Lower leg skin (tissue), 3 donors: ENCODE data around the gene YPEL3.

Experiments used
- CTCF ChIP-seq, 3 donors: fragments of 450-650 bp; IDR thresholded peaks; one replicate each; pipeline ENCODE4 v1.5.1; 2016; ENCODE audit warnings: antibody characterized with exemption in 3 of 3, mild to moderate bottlenecking in 3 of 3, moderate library complexity in 2 of 3
- POLR2A ChIP-seq, 2 donors: fragments of 450-650 bp; IDR thresholded peaks; one replicate each; pipeline ENCODE4 v1.6.1; 2016 to 2017; ENCODE audit warnings: antibody characterized with exemption in 2 of 2, mild to moderate bottlenecking in 1 of 2, moderate library complexity in 1 of 2

- TF ChIP-seq CTCF (IDR thresholded peaks at IDR 0.05), result peak in 1 of 3 donors; percentile 1
- no peak for TF ChIP-seq POLR2A (IDR thresholded peaks at IDR 0.05)
These were observed 5.2 kb downstream of the YPEL3 start for GRCh38 chr16:30090610-30091331.
